ENCODE results near the gene GEMIN7.

GEMIN7 gene

GRCh38 chr19:45130236-45130635 is 51.2 kb downstream of the GEMIN7 start:
- no peak for DNase-seq (ENCODE audit: low read depth)

GRCh38 chr19:45130888-45131615 is 52.0 kb downstream of the GEMIN7 start:
- no peak for DNase-seq (ENCODE audit: low read depth)

- no peak for DNase-seq (ENCODE audit: low read depth)
Measured at GRCh38 chr19:45133661-45134060, 54.6 kb downstream of the GEMIN7 start.

GRCh38 chr19:45135176-45135885 is 56.3 kb downstream of the GEMIN7 start:
- DNase-seq (ENCODE audit: low read depth): no peak

- no peak for DNase-seq (ENCODE audit: low read depth)
Measured at GRCh38 chr19:45136507-45137178, 57.6 kb downstream of the GEMIN7 start.

- no peak for DNase-seq (ENCODE audit: low read depth)
Measured at GRCh38 chr19:45137179-45137761, 58.2 kb downstream of the GEMIN7 start.

GRCh38 chr19:45138303-45138751 is 59.3 kb downstream of the GEMIN7 start:
- DNase-seq (ENCODE audit: low read depth): no peak

GRCh38 chr19:45139286-45140143 is 60.5 kb downstream of the GEMIN7 start:
- DNase-seq (ENCODE audit: low read depth): no peak

GRCh38 chr19:45140144-45140503 is 61.1 kb downstream of the GEMIN7 start:
- no peak for DNase-seq (ENCODE audit: low read depth)

GRCh38 chr19:45140533-45140932 is 61.5 kb downstream of the GEMIN7 start:
- DNase-seq (ENCODE audit: low read depth): no peak

All from CMK (cell line).